Measurements from ENCODE around the gene PRKCA. TPM values are rescaled to one million over a fixed set of nuclear protein-coding genes. Genes with fewer than 3 reads are reported as not detected.

The PRKCA gene
- total RNA-seq, 1 experiment from 2014 or later: 22.6 TPM

- BruUV-seq (replicated peaks): no TSS peak
- no peaks in the 10 kb centered on the region for H3K9me3 ChIP-seq (ENCODE audit: low read length)
- ATAC-seq (no peak), DNase-seq (no peak)
- no peak overlapping the region for H3K4me3 ChIP-seq (ENCODE audit: low read length)
- no peaks in the 10 kb centered on the region for H3F3A ChIP-seq (ENCODE audit: low read length, unreplicated experiment)
- H3K27ac ChIP-seq (ENCODE audit: low read length): no peak overlapping the region
- no peak overlapping the region for H3K9ac ChIP-seq (ENCODE audit: low read length)
- ChIA-PET CTCF (interaction anchor here (0.6 kb wide), 1 partner anchor 15 kb away, joined by 5 read pairs; no protein-coding TSS in a partner anchor), POLR2A (ENCODE audit: unreplicated experiment) (no interaction called here)
- peaks cover 14% of the 10 kb centered on the region for H3K4me1 ChIP-seq (ENCODE audit: insufficient read depth, low read length)
- TF ChIP-seq EZH2phosphoT487 (IDR thresholded peaks at IDR 0.05; ENCODE audit: borderline replicate concordance, low read length): no peak
- TF ChIP-seq EZH2 (IDR thresholded peaks at IDR 0.05; ENCODE audit: low read length, unreplicated experiment): no peak
- TF ChIP-seq, protein P1, sequence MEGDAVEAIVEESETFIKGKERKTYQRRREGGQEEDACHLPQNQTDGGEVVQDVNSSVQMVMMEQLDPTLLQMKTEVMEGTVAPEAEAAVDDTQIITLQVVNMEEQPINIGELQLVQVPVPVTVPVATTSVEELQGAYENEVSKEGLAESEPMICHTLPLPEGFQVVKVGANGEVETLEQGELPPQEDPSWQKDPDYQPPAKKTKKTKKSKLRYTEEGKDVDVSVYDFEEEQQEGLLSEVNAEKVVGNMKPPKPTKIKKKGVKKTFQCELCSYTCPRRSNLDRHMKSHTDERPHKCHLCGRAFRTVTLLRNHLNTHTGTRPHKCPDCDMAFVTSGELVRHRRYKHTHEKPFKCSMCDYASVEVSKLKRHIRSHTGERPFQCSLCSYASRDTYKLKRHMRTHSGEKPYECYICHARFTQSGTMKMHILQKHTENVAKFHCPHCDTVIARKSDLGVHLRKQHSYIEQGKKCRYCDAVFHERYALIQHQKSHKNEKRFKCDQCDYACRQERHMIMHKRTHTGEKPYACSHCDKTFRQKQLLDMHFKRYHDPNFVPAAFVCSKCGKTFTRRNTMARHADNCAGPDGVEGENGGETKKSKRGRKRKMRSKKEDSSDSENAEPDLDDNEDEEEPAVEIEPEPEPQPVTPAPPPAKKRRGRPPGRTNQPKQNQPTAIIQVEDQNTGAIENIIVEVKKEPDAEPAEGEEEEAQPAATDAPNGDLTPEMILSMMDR (conservative IDR thresholded peaks at IDR 0.05; ENCODE audit: low read depth, low read length): no peak
- peaks cover 20% of the 10 kb centered on the region; the same call in 1 of the 2 replicates for H3K36me3 ChIP-seq (ENCODE audit: low read depth, low read length)
- H3K4me2 ChIP-seq (ENCODE audit: low read length): no peak overlapping the region
- no peaks in the 10 kb centered on the region for H3K79me2 ChIP-seq (ENCODE audit: low read length)
- no peaks in the 10 kb centered on the region for H3K27me3 ChIP-seq (ENCODE audit: low read length)
- no peaks in the 10 kb centered on the region for H3K9me2 ChIP-seq (replicated peaks; ENCODE audit: low read length)
- intact Hi-C loops (cut with micrococcal nuclease): no loop called here
- no peak overlapping the region for H2AFZ ChIP-seq (ENCODE audit: low read length)
- H4K20me1 ChIP-seq (ENCODE audit: low read length): no peaks in the 10 kb centered on the region
These were observed 382.3 kb downstream of the PRKCA start for GRCh38 chr17:66684731-66685130.

DNA sequence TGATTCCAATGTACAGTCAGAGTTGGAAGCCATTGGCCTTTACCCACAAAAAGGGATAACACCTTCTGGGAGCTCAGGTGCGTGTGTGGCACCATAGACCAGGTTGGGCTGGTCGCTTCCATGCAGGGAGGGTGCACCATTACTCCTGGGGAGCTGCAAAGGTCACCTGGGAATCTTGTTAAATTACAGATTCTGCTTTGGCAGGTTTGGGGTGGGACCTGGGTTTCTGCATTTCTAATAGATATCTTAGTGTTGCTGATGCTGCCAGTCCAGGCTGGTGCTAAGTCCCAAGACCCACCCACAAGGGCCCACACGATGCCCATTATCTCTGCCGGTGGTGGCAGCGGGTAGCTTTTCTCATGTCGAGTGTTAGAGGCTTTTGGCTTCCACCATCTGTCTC lies 384.2 kb downstream of the PRKCA start:
- no peaks in the 10 kb centered on the region for H3K79me2 ChIP-seq (ENCODE audit: low read length)
- no peaks in the 10 kb centered on the region for H3K9me2 ChIP-seq (replicated peaks; ENCODE audit: low read length)
- H3F3A ChIP-seq (ENCODE audit: low read length, unreplicated experiment): peaks cover 3% of the 10 kb centered on the region
- no peak overlapping the region for H2AFZ ChIP-seq (ENCODE audit: low read length)
- no peak overlapping the region for H3K27ac ChIP-seq (ENCODE audit: low read length)
- no TSS peak for BruUV-seq (replicated peaks)
- ChIA-PET CTCF (no interaction called here), POLR2A (ENCODE audit: unreplicated experiment) (no interaction called here)
- no peaks in the 10 kb centered on the region for H3K9me3 ChIP-seq (ENCODE audit: low read length)
- ATAC-seq (no peak), DNase-seq (no peak)
- H3K4me3 ChIP-seq (ENCODE audit: low read length): no peak overlapping the region
- H3K36me3 ChIP-seq (ENCODE audit: low read depth, low read length): peaks cover 20% of the 10 kb centered on the region; the same call in 1 of the 2 replicates
- peaks cover 15% of the 10 kb centered on the region for H3K4me1 ChIP-seq (ENCODE audit: insufficient read depth, low read length)
- no peak for TF ChIP-seq EZH2phosphoT487 (IDR thresholded peaks at IDR 0.05; ENCODE audit: borderline replicate concordance, low read length)
- TF ChIP-seq EZH2 (IDR thresholded peaks at IDR 0.05; ENCODE audit: low read length, unreplicated experiment): no peak
- TF ChIP-seq, protein P1 (conservative IDR thresholded peaks at IDR 0.05; ENCODE audit: low read depth, low read length): no peak
- no peaks in the 10 kb centered on the region for H4K20me1 ChIP-seq (ENCODE audit: low read length)
- H3K4me2 ChIP-seq (ENCODE audit: low read length): no peak overlapping the region
- no peaks in the 10 kb centered on the region for H3K27me3 ChIP-seq (ENCODE audit: low read length)
- no peak overlapping the region for H3K9ac ChIP-seq (ENCODE audit: low read length)
- intact Hi-C loops (cut with micrococcal nuclease): no loop called here

DNA sequence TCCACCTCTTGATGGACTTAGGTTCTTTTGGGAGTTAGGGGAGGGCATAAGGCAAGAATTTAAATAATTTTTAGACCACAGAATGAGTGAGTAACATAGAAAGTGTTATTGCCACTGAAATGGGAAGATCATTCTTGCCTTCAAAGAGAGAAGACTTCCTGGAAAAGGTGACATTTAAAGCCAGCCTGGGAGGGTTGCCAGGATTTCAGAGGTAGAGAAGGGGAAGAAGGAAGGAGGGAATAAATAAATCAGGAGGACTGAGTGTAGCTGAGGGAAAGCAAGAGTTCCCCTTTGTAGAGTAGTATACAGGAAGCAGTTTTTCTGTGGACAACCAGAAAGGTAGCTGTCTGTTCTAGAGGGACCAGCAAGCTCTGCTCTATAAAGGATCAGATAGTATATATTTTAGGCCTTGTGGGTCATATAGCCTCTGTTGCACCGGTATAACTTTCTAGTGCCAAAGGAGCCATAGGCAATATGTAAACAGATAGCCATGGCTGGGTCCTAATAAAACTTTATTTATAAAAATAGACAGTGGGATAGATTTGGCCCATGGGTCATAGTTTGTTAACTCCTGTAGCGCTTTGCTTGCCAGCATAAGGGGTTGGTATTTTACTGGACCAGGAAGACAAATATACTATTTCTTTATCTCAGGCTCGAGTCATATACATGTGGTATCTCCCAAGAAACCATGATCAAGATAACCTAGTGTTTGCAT lies 385.3 kb downstream of the PRKCA start:
- Histone ChIP-seq H3K9ac (ENCODE audit: low read length) (no peak overlapping the region), H4K20me1 (ENCODE audit: low read length) (no peaks in the 10 kb centered on the region), H3K27ac (ENCODE audit: low read length) (no peak overlapping the region), H3K4me2 (ENCODE audit: low read length) (no peak overlapping the region), H3K9me2 (replicated peaks; ENCODE audit: low read length) (no peaks in the 10 kb centered on the region), H3K36me3 (ENCODE audit: low read depth, low read length) (peaks cover 20% of the 10 kb centered on the region; the same call in 1 of the 2 replicates), H3K27me3 (ENCODE audit: low read length) (no peaks in the 10 kb centered on the region), H2AFZ (ENCODE audit: low read length) (no peak overlapping the region), H3F3A (ENCODE audit: low read length, unreplicated experiment) (peaks cover 3% of the 10 kb centered on the region), H3K4me1 (ENCODE audit: insufficient read depth, low read length) (peaks cover 24% of the 10 kb centered on the region), H3K9me3 (ENCODE audit: low read length) (no peaks in the 10 kb centered on the region), H3K79me2 (ENCODE audit: low read length) (no peaks in the 10 kb centered on the region), H3K4me3 (ENCODE audit: low read length) (no peak overlapping the region)
- TF ChIP-seq, protein P1 (conservative IDR thresholded peaks at IDR 0.05; ENCODE audit: low read depth, low read length): no peak
- TF ChIP-seq EZH2 (IDR thresholded peaks at IDR 0.05; ENCODE audit: low read length, unreplicated experiment) (no peak), EZH2phosphoT487 (IDR thresholded peaks at IDR 0.05; ENCODE audit: borderline replicate concordance, low read length) (no peak)
- DNase-seq (no peak), ATAC-seq (no peak)
- POLR2A ChIA-PET (ENCODE audit: unreplicated experiment): no interaction called here
- no TSS peak for BruUV-seq (replicated peaks)
- CTCF ChIA-PET: no interaction called here
- intact Hi-C loops (cut with micrococcal nuclease): no loop called here
